Measurements from ENCODE around the gene SMARCA2.

The SMARCA2 gene

DNA sequence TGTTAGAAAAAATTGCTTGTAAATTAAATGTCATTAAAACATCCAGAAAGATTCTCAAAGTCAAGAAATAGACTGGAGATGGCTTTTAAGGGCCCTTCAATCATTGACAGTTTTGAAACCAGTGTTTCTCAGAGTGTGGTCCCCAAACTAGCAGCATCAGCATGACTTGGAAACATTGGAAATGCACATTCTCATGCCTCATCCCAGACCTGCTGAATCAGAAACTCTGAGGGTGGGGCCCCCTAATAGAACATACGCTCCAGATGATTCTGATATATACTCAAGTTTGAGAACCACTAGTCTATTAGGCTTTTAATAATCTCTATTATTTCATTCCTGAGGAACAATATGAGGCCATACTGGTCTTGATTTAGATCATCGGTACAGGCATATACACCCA is 181.6 kb downstream of the SMARCA2 start:
- H3K27ac ChIP-seq = no peak overlapping the region
- TF ChIP-seq ZFX (IDR thresholded peaks at IDR 0.05; ENCODE audit: borderline replicate concordance) = no peak
- TF ChIP-seq, protein P1, sequence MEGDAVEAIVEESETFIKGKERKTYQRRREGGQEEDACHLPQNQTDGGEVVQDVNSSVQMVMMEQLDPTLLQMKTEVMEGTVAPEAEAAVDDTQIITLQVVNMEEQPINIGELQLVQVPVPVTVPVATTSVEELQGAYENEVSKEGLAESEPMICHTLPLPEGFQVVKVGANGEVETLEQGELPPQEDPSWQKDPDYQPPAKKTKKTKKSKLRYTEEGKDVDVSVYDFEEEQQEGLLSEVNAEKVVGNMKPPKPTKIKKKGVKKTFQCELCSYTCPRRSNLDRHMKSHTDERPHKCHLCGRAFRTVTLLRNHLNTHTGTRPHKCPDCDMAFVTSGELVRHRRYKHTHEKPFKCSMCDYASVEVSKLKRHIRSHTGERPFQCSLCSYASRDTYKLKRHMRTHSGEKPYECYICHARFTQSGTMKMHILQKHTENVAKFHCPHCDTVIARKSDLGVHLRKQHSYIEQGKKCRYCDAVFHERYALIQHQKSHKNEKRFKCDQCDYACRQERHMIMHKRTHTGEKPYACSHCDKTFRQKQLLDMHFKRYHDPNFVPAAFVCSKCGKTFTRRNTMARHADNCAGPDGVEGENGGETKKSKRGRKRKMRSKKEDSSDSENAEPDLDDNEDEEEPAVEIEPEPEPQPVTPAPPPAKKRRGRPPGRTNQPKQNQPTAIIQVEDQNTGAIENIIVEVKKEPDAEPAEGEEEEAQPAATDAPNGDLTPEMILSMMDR (IDR thresholded peaks at IDR 0.05) = no peak

DNA sequence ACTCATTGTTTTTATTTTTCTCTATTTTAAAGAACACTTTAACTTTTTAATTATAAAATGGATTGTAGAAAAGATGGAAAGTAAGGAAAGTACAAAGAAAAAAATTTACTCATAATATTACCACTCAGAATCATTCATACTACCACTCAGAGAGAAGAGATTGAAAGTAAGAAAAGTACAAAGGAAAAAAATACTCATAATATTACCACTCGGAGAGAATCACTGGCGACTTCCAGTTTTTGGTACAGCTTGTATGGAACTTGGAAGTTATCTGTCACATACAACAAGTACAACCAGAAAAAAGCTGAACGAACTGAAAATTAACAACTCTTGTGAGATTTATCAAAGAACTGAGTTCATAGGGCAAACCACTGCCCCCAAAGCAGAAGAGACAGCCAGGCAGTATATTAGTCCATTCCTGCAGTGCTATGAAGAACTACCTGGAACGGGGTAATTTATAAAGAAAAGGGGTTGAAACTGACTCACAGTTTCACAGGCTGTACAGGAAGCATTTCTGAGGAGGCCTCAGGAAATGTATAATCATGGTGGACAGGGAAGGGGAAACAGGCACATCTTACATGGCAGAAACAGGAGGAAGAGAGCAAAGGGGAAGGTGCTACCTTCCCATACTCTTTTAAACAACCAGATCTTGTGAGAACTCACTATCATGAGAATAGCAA is 183.9 kb downstream of the SMARCA2 start:
- TF ChIP-seq, protein P1 (IDR thresholded peaks at IDR 0.05) = no peak
- no peak for TF ChIP-seq ZFX (IDR thresholded peaks at IDR 0.05; ENCODE audit: borderline replicate concordance)

DNA sequence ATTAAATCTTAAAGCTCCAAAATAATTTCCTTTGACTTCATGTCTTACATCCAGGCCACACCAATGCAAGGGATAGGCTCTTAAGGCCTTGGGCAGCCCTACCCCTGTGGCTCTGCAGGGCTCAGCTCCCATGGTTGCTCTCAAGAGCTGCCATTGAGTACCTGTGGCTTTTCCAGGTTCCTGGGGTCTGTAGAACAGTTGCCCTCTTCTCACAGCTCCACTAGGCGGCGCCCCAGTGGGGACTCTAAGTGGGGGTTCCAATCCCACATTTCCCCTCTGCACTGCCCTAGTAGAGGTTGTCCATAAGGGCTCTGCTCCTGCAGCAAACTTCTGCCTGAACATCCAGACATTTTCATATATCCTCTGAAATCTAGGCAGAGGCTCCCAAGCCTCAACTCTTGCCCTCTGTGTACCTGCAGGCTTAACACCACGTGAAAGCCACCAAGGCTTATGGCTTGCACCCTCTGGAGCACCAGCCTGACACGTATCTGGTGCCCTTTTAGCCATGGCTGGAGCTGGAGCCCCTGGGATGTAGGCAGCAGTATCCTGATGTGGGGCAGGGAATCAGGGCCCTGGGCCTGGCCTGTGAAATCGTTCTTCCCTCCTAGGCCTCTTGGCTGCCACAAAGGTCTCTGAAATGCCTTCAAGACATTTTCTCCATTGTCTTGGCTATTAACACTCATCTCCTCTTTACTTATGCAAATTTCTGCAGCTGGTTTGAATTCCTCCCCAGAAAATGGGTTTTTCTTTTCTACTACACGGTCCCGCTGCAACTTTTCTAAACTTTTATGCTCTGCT is 185.1 kb downstream of the SMARCA2 start:
- no peak for TF ChIP-seq ZFX (IDR thresholded peaks at IDR 0.05; ENCODE audit: borderline replicate concordance)
- TF ChIP-seq, protein P1 (IDR thresholded peaks at IDR 0.05) = no peak; the same call in 1 of the 2 replicates
- H3K27ac ChIP-seq = no peak overlapping the region

More for the DNA sequence above, 183.9 kb downstream of the SMARCA2 start:
- H3K27ac ChIP-seq = no peak overlapping the region

DNA sequence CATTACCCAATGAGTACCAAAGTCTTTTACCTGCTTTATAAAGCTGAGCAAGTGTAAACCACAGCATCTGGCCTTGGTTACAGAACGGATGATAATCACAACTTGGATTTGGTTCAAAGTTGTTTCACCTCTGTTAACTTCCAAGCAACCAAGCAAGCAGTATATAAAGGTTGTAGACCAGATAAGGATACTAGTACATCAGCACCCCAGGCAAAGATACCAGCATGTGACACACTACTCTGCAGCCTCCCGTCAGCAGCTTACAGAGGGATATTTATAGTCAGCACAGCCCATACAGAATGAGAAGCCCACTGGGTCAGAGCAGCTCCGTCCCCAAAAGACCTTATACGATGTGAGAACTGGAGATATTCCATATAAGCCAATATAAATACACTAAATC is 193.3 kb downstream of the SMARCA2 start:
- no peak for TF ChIP-seq ZFX (IDR thresholded peaks at IDR 0.05; ENCODE audit: borderline replicate concordance)
- TF ChIP-seq, protein P1 (IDR thresholded peaks at IDR 0.05) = no peak
- no peak overlapping the region for H3K27ac ChIP-seq

DNA sequence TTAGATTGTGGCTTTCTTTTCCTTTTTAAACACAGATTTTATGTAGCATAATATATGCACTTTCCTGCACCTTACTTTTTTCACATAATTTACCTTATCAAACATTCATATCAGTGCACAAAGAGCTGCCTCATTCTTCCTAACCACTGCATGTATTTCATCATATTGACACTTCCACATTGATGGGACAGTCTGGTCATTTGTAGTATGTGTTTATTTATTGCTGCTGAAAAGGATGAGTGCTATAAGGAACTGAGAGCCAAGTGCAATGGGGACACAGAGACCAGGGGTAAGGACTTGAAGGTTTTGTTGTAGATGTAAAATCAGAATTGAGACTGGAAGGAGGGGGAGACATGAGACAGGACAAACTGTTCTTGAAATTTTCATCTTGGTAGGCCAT is 193.8 kb downstream of the SMARCA2 start:
- no peak overlapping the region for H3K27ac ChIP-seq
- TF ChIP-seq, protein P1 (IDR thresholded peaks at IDR 0.05) = no peak
- TF ChIP-seq ZFX (IDR thresholded peaks at IDR 0.05; ENCODE audit: borderline replicate concordance) = no peak

DNA sequence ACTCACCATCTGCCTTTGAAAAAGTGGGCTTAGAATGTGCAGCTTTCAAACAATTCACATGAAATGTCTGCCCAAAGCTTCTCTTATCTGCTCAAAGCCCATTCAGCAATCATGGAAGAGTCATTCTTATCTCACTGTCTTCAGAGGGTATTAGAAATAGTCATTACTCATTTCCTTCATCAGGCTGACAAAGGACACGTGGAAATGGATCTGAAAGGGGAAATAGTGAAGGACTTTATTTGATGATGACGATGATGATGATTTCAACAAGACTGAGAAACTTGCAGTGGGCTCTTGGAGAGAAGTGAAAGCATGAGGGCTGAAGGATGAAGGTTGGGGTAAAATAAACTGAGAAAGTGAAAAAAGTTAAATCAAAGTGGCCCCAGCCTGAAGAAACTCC is 194.3 kb downstream of the SMARCA2 start:
- no peak overlapping the region for H3K27ac ChIP-seq
- TF ChIP-seq ZFX (IDR thresholded peaks at IDR 0.05; ENCODE audit: borderline replicate concordance) = no peak
- TF ChIP-seq, protein P1 (IDR thresholded peaks at IDR 0.05) = no peak

DNA sequence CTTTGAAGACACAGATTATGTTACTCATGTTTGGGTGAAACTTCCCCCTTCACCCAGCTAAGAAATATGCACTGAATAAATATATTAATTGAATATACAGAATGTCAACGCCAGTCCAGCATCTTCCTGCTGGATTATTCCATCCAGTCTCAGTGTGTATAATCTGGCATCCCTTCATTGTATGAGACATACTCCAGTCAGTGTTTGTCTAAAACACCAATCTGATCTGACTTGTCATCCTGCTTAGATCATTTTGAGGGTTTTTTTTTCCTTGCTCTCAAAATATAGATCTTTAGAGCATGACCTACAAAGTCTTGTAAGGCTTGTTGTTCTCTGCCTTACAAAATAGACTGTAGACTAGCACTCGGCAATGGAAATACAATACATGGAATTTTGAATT is 195.1 kb downstream of the SMARCA2 start:
- TF ChIP-seq ZFX (IDR thresholded peaks at IDR 0.05; ENCODE audit: borderline replicate concordance) = no peak
- TF ChIP-seq, protein P1 (IDR thresholded peaks at IDR 0.05) = no peak
- H3K27ac ChIP-seq = no peak overlapping the region
